Thyroid gland (tissue), 4 donors: ENCODE results near the gene LDHA. TPM values are rescaled to one million over a fixed set of nuclear protein-coding genes. Genes with fewer than 3 reads are reported as not detected.

ENCODE experiments used
- DNase-seq, 2 donors: peaks; one replicate each; pipeline ENCODE4 v3.0.0-alpha.2; 2019
- H3K27ac ChIP-seq, 3 donors: fragments of 200-600 bp; sonication (generic); 1 replicate in 2 of 3; 2 replicates in 1 of 3; pipeline ENCODE4 v1.5.1; 2016 to 2019; ENCODE audit warnings: mild to moderate bottlenecking in 1 of 3, moderate library complexity in 1 of 3
- H3K27me3 ChIP-seq: fragments of 200-600 bp; sonication (generic); one replicate; pipeline ENCODE4 v1.5.1; 2019
- H3K36me3 ChIP-seq, 2 donors: fragments of 200-600 bp; sonication (generic); one replicate each; pipeline ENCODE4 v1.5.1; 2016 to 2019
- H3K4me1 ChIP-seq, 2 donors: fragments of 200-600 bp; sonication (generic); one replicate each; pipeline ENCODE4 v1.5.1; 2017 to 2019
- H3K4me3 ChIP-seq, 3 donors: fragments of 200-600 bp; sonication (generic); replicated peaks in 1 of 3; 1 replicate in 2 of 3; 2 replicates in 1 of 3; pipeline ENCODE4 v1.5.1; 2016; ENCODE audit warnings: mild to moderate bottlenecking in 1 of 3
- H3K9me3 ChIP-seq: fragments of 200-600 bp; sonication (generic); one replicate; pipeline ENCODE4 v1.5.1; 2017
- POLR2A ChIP-seq, 2 donors: fragments of 450-650 bp; IDR thresholded peaks; one replicate each; pipeline ENCODE4 v1.6.1; 2017; ENCODE audit warnings: antibody characterized with exemption in 2 of 2, mild to moderate bottlenecking in 2 of 2, moderate library complexity in 1 of 2
- WGBS, 2 donors: methylation state at CpG; one replicate each; pipeline ENCODE4 v1.1.5; 2017; 5-methylcytosine and 5-hydroxymethylcytosine counted together
- intact Hi-C: fragments of 100-400 bp; cut with DNase I; formaldehyde crosslinking; loops from one replicate; pipeline ENCODE4 v1.15.1; 2023
- microRNA-seq: library from miRNA; unstranded; fragments of <30 nt; microRNA quantifications from one replicate; pipeline ENCODE4, GENCODE V29; 2016
- small RNA-seq: library from RNA; depleted of rRNA; stranded (forward); fragments of <200 nt; gene quantifications from one replicate; pipeline ENCODE3, GENCODE V24; 2016
- total RNA-seq, 4 donors: library from RNA; depleted of rRNA; stranded (reverse); fragments of >200 nt; gene quantifications; one replicate each; pipeline ENCODE4 v1.2.3, GENCODE V29; 2016
- TF ChIP-seq, protein P1 (sequence below), 6 experiments: fragments of 200-600 bp in 3 of 6; fragments of 450-650 bp in 3 of 6; sonication (generic) in 3 of 6; IDR thresholded peaks; one replicate each; pipeline ENCODE4 v1.5.1; 2016 to 2019; ENCODE audit warnings: antibody characterized with exemption in 6 of 6, mild to moderate bottlenecking in 2 of 6, inconsistent platforms in 1 of 6, moderate library complexity in 1 of 6

LDHA gene
- total RNA-seq, 4 donors from 2014 or later: 268 to 456 (median 345) TPM

DNA sequence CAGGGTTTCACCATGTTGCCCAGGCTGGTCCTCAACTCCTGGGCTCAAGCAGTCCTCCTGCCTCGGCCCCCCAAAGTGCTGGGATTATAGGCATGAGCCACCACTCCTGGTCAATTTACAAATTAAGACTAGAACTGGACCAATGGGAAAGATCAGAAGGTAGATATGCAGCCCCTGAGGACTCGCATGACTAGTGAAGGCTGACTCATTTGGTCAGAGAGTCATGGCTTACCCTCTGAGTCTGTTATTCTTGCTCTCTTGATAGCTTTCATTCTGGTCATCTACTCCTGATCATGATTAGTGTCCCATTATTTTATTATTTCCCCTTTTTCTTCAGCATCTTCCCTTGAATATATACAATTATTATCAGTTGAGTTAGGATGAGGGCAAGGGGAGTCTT is 58.6 kb downstream of the LDHA start:
- no peaks in the 10 kb centered on the region for H3K36me3 ChIP-seq
- intact Hi-C loops: no loop called here
- H3K27ac ChIP-seq: no peak overlapping the region
- 54 to 74% methylated on average over 2 of the region's 2 CpGs for WGBS, 2 donors
- no peak overlapping the region for H3K4me3 ChIP-seq
- no peak for DNase-seq
- H3K9me3 ChIP-seq: no peaks in the 10 kb centered on the region
- no peaks in the 10 kb centered on the region for H3K27me3 ChIP-seq
- H3K4me1 ChIP-seq: no peaks in the 10 kb centered on the region
- TF ChIP-seq, protein P1, sequence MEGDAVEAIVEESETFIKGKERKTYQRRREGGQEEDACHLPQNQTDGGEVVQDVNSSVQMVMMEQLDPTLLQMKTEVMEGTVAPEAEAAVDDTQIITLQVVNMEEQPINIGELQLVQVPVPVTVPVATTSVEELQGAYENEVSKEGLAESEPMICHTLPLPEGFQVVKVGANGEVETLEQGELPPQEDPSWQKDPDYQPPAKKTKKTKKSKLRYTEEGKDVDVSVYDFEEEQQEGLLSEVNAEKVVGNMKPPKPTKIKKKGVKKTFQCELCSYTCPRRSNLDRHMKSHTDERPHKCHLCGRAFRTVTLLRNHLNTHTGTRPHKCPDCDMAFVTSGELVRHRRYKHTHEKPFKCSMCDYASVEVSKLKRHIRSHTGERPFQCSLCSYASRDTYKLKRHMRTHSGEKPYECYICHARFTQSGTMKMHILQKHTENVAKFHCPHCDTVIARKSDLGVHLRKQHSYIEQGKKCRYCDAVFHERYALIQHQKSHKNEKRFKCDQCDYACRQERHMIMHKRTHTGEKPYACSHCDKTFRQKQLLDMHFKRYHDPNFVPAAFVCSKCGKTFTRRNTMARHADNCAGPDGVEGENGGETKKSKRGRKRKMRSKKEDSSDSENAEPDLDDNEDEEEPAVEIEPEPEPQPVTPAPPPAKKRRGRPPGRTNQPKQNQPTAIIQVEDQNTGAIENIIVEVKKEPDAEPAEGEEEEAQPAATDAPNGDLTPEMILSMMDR (IDR thresholded peaks at IDR 0.05): no peak
- no peak for TF ChIP-seq POLR2A (IDR thresholded peaks at IDR 0.05)

DNA sequence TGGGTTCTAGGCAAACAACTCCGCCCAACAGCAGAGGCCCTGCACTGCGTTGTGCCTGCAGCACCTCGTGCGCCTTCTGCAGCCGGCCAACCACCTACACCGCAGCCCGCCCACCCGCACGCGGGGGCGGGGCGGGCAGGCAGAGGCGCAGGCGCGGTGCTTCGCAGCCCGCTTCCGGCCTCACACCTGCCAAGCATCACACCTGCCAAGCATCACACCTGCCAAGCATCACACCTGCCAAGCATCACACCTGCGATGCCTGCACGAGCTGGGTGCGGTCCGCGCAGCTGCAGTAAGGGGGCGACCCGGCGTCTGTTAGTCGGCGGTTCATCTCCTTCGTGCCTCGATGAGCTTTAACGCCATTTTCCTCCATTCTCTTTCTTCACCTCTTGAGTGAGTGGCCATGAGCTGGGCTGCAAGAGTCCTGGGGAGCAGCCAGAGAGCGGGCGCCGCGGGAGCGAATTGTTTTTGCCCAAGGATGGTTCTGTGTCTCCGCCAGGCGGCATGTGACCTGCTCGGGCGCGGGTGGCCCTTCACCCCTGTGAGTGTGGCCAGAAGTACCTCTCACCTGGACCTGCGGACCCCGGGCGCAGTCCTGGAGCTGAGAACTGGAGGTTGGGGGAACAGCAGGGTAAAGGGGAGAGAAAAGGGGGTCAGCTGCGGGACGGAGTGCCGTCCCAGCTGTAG is 61.5 kb downstream of the LDHA start, which contains the start of gene LDHAL6A:
Gene LDHAL6A, plus strand, starts transcription at position 171 of the 687 bp plus-strand sequence. CDS start 825 bp downstream, outside the sequence.
- intact Hi-C loops: no loop called here
- Histone ChIP-seq H3K27ac (no peak within 1 kb of the TSS), H3K4me1 (no peaks in the 10 kb centered on the region), H3K9me3 (no peaks in the 10 kb centered on the region), H3K4me3 (no peak within 1 kb of the TSS), H3K27me3 (no peaks in the 10 kb centered on the region), H3K36me3 (no peaks in the 10 kb centered on the region)
- TF ChIP-seq, protein P1 (IDR thresholded peaks at IDR 0.05): no peak
- TF ChIP-seq POLR2A (IDR thresholded peaks at IDR 0.05): no peak
- no peak for DNase-seq
- WGBS, 2 donors: 62 to 71% methylated on average over 41 to 47 of the region's 47 CpGs

DNA sequence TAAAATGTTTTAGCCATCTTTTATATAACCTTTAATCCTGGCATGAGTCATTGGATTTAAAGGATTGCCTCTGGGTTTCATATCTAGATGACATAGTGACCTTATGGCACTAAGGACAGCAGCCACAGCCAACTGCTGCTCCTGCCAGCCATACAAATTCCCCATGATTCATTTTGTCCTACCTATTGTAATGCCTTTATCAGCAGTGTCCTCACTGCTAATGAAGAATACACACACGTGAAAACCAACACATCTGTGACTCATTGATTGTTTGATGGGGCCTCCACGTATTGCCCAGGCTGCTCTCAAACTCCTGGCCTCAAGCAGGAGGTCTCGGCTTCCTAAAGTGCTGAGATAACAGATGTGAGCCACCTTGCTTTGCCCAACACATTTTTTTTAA is 63.1 kb downstream of the LDHA start:
- DNase-seq: no peak
- H3K27me3 ChIP-seq: no peaks in the 10 kb centered on the region
- H3K4me1 ChIP-seq: no peaks in the 10 kb centered on the region
- no peak overlapping the region for H3K27ac ChIP-seq
- intact Hi-C loops: no loop called here
- H3K9me3 ChIP-seq: no peaks in the 10 kb centered on the region
- TF ChIP-seq, protein P1 (IDR thresholded peaks at IDR 0.05): no peak
- no peak for TF ChIP-seq POLR2A (IDR thresholded peaks at IDR 0.05)
- no peaks in the 10 kb centered on the region for H3K36me3 ChIP-seq
- 69 to 78% methylated on average over 3 of the region's 3 CpGs for WGBS, 2 donors
- no peak overlapping the region for H3K4me3 ChIP-seq

Small RNAs within 50 kb of the gene (microRNA-seq; reads per million reads assigned to microRNA genes)
- gene MIR3159: not detected

Small RNAs within 50 kb of the gene (small RNA-seq; reads per million reads assigned to genes)
- gene MIR3159: not detected

Other genes starting within 250 kb of the LDHA start
- gene MRGPRX4, start 221.7 kb upstream of the LDHA start, total RNA-seq: not detected
- gene SAA4, start 157.8 kb upstream of the LDHA start, total RNA-seq: not detected
- gene SAA2, start 145.9 kb upstream of the LDHA start, total RNA-seq: 1 to 10 TPM in 1 of 4 donors, not detected in 3; 6.6 TPM
- 10 to 100 TPM in 1 of 4 donors, 1 to 10 TPM in 1, not detected in 2; 2.9 to 25.7 TPM for gene SAA1, start 128.3 kb upstream of the LDHA start, total RNA-seq
- gene HPS5, start 72.4 kb upstream of the LDHA start, total RNA-seq: 10 to 100 TPM; 21.0 to 26.7 (median 24.2) TPM
- 10 to 100 TPM; 61.9 to 81.4 (median 72.4) TPM for gene GTF2H1, start 72.0 kb upstream of the LDHA start, total RNA-seq
- under 1 TPM in 1 of 4 donors, not detected in 3; 0.40 TPM for gene LDHC, start 17.8 kb downstream of the LDHA start, total RNA-seq
- gene LDHAL6A, start 61.3 kb downstream of the LDHA start, total RNA-seq: not detected
- gene TSG101, start 132.4 kb downstream of the LDHA start, total RNA-seq: 100 to 1,000 TPM in 2 of 4 donors, 10 to 100 TPM in 2; 71.5 to 147 (median 99.3) TPM
- gene UEVLD, start 194.2 kb downstream of the LDHA start, total RNA-seq: 10 to 100 TPM; 19.5 to 37.9 (median 35.4) TPM
- 1 to 10 TPM in 3 of 4 donors, not detected in 1; 1.3 to 5.7 (median 4.4) TPM for gene MISFA, start 205.2 kb downstream of the LDHA start, total RNA-seq
- gene SPTY2D1, start 239.8 kb downstream of the LDHA start, total RNA-seq: 10 to 100 TPM; 18.1 to 26.9 (median 24.9) TPM